H7 (cell line): ENCODE data around the gene WWOX. TPM values are rescaled to one million over a fixed set of nuclear protein-coding genes. Genes with fewer than 3 reads are reported as not detected.

Experiments
- DNase-seq: peaks from one replicate; pipeline ENCODE4 v3.0.0; 2012
- H3K27me3 ChIP-seq: 2 replicates; pipeline ENCODE4 v1.6.0; 2011; ENCODE audit warnings: mild to moderate bottlenecking, low read length; ENCODE audit not compliant: control insufficient read depth, insufficient read depth
- H3K36me3 ChIP-seq: replicated peaks from 2 replicates; pipeline ENCODE4 v1.5.1; 2011; ENCODE audit warnings: low read length; ENCODE audit not compliant: control insufficient read depth, insufficient read depth
- H3K4me3 ChIP-seq: 2 replicates; pipeline ENCODE4 v1.5.1; 2011; ENCODE audit warnings: low read depth, mild to moderate bottlenecking, control low read depth, low read length, moderate library complexity; ENCODE audit not compliant: insufficient read depth
- total RNA-seq: library from RNA; depleted of rRNA; stranded (reverse); fragments of >200 nt; shearing (Covaris generic); gene quantifications from 2 replicates; pipeline ENCODE4 v1.2.3, GENCODE V29; 2014

The WWOX gene
- total RNA-seq, 1 experiment from 2014 or later = 29.2 TPM

DNA sequence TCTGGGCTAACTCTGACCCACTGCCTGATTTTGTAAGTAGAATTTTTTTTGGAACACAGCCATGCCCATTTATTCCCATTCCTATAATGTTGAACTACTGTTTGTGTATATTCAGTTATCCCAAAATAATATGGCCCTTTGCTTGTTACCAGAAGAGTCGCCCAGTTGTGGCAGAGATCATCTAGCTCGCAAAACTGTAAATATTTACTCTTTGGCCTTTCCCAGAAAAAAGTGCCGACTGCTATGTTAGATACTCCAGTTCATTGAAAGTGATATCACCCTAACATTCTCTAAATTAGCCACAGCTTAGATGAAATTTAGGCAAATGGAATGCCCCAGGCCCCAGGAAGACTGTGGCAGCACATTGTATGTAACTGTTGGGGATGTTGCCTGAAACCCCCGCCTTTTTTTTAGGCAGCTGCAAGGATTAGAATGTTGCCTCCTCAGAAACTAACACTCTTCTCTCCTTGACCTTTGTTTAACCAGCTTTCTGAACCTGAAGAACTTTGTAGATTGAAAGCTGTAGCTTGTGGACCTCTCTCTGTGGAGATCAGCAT lies 19.1 kb downstream of the WWOX start:
- no peak for DNase-seq
- no peak overlapping the region for H3K4me3 ChIP-seq
- no peaks in the 10 kb centered on the region; the same call in none of the 2 replicates for H3K36me3 ChIP-seq
- H3K27me3 ChIP-seq = no peaks in the 10 kb centered on the region

DNA sequence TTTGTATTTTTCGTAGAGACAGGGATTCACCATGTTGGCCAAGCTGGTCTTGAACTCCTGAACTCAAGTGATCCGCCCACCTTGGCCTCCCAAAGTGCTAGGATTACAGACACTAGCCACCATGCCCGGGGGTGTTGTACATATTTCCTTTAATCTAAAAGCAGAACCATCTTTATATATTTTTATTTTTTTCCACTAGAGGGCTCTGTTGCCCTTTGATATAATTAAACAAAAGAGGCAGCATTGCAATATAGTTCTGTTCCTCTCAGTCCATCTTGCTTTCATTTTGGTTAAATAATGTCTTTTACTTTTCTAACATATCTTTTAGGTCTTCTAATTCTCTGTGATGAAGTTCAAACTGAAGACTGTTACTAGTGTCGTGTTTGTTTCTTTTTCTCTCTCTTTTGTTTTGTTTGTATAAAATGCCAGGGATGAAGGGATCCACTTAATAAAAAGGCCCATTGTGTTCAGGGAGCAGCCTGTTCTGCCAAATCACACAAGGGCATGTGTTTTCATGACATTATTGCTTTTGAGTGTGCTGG lies 23.4 kb downstream of the WWOX start:
- no peaks in the 10 kb centered on the region for H3K27me3 ChIP-seq
- H3K36me3 ChIP-seq = no peaks in the 10 kb centered on the region; the same call in 1 of the 2 replicates
- peak; percentile 48 for DNase-seq
- H3K4me3 ChIP-seq = no peak overlapping the region

DNA sequence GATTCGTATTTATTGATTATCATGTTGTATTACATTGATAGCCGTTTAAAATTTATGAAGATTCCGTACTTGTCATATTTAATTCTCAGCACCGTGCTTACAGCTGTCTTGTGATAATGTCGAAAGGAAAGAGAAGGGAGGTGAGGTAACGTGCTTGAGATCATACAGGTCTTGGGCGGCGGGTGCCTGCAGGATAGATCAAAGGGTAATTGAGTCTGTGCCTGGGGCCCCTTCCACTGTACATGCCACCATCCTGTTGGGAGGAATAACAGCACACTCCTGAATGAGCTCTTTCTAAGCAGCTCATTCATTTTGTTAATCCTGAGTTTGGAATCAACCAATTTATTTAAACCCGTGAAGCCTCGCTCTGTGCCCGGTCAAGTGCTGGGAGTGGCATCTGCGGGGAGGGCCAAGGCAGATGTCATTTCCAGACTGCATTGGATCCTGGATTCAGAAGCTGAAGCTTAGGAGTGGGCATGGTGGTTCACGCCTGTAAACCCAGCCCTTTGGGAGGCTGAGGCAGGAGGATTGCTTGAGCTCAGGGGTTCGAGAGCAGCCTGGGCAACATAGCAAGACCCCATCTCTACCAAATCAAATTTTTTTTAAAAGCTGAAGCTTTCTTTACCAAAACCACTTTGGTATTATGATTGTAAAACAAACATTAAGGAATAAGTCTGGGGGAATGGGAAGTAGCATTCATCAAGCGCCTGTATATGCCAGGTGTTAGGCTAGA lies 25.8 kb downstream of the WWOX start:
- no peak overlapping the region for H3K4me3 ChIP-seq
- DNase-seq = no peak
- H3K36me3 ChIP-seq = no peaks in the 10 kb centered on the region
- no peaks in the 10 kb centered on the region for H3K27me3 ChIP-seq

- H3K27me3 ChIP-seq = no peaks in the 10 kb centered on the region
These were observed 27.2 kb downstream of the WWOX start for GRCh38 chr16:78126662-78127061.

GRCh38 chr16:78127130-78127529 lies 27.7 kb downstream of the WWOX start:
- Histone ChIP-seq H3K36me3 (no peaks in the 10 kb centered on the region), H3K27me3 (no peaks in the 10 kb centered on the region), H3K4me3 (no peak overlapping the region)
- DNase-seq = no peak

More at GRCh38 chr16:78126662-78127061, 27.2 kb downstream of the WWOX start:
- DNase-seq = no peak
- Histone ChIP-seq H3K4me3 (no peak overlapping the region), H3K36me3 (no peaks in the 10 kb centered on the region)

GRCh38 chr16:78128913-78129312 lies 29.5 kb downstream of the WWOX start:
- Histone ChIP-seq H3K36me3 (no peaks in the 10 kb centered on the region), H3K27me3 (no peaks in the 10 kb centered on the region), H3K4me3 (no peak overlapping the region)
- no peak for DNase-seq

DNA sequence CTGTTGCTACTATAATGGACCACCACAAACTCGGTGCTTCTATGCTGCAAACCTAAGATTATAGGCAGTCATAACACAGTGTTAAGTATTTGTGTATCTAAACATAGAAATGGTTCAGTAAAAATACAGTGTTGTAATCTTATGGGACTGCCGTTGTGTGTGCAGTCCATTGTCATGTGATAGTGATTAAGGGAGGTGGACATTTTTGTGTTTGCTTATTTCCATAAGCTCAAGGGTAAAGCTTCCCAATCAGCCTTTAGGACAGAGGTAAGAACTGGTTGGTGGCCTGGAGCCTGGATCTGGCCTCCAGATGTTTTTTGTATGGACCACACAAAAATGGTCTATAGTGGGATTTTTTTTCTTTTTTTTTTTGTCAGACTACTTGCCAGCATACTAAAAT lies 29.9 kb downstream of the WWOX start:
- no peak for DNase-seq
- no peaks in the 10 kb centered on the region for H3K36me3 ChIP-seq

DNA sequence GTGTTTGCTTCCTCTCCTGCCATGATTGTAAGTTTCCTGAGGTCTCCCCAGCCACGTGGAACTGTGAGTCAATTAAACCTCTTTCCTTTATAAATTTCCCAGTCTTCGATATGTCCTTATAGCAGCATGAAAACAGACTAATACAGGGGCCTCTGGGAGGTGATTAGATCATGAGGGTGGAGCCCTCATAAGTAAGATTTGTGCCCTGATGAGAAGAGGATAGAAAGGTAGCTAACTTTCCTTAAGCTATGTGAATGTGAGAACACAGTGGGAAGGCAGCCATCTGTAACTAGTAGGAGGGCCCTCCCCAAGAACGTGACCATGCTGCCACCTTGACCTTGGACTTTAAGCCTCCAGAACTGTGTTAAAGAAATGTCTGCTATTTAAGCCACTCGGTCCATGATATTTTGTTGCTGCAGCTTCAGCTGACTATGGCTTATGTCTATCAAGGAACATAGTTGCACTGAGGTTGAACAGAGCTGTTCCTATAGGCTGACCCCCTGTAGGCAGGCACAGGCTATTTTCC lies 30.7 kb downstream of the WWOX start:
- H3K27me3 ChIP-seq = no peaks in the 10 kb centered on the region

More for the DNA sequence above, 29.9 kb downstream of the WWOX start:
- Histone ChIP-seq H3K27me3 (no peaks in the 10 kb centered on the region), H3K4me3 (no peak overlapping the region)

DNA sequence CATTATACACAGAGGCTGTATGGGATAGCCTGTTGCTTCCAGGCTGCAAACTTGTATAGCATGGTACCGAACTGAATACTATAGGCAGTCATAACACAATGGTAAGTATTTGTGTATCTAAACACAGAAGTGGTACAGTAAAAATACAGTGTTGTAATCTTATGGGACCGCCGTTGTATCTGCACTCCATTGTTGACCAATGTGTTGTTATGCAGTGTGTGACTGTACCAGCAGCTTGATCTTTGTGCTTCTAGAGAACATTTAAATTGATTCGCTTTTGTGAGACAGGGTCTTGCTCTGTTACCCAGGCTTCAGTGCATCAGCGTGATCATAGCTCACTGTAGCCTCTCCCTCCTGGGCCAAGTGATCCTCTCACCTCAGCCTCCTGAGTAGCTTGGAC lies 31.5 kb downstream of the WWOX start:
- Histone ChIP-seq H3K27me3 (no peaks in the 10 kb centered on the region), H3K36me3 (no peaks in the 10 kb centered on the region)
- no peak for DNase-seq

More for the DNA sequence above, 30.7 kb downstream of the WWOX start:
- DNase-seq = no peak
- no peak overlapping the region for H3K4me3 ChIP-seq
- H3K36me3 ChIP-seq = no peaks in the 10 kb centered on the region

DNA sequence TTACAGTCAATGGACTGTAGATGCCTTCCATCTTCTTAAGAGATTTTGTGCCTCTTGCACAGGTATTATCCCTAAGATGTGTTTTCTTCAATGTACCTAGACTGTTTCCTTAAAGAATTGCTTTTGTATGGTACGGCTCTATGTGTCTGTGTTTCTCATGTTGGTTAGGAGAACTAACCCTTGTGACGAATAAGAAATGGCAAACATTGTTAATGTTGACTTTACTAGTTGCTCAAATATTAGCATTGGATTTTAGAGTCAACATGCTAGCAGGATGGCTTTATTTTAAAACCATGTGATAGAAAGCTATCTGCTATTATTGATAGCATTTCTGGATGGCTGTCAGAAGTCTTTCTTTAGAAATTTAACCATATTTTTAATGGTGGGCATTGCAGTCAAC lies 34.5 kb downstream of the WWOX start:
- Histone ChIP-seq H3K36me3 (no peaks in the 10 kb centered on the region), H3K4me3 (no peak overlapping the region), H3K27me3 (no peaks in the 10 kb centered on the region)
- DNase-seq = no peak

More for the DNA sequence above, 31.5 kb downstream of the WWOX start:
- H3K4me3 ChIP-seq = no peak overlapping the region

- Histone ChIP-seq H3K4me3 (no peak overlapping the region), H3K27me3 (no peaks in the 10 kb centered on the region), H3K36me3 (no peaks in the 10 kb centered on the region)
- DNase-seq = no peak
These were observed 35.6 kb downstream of the WWOX start for GRCh38 chr16:78134944-78135619.

GRCh38 chr16:78137179-78137578 lies 37.7 kb downstream of the WWOX start:
- Histone ChIP-seq H3K27me3 (no peaks in the 10 kb centered on the region), H3K36me3 (no peaks in the 10 kb centered on the region), H3K4me3 (no peak overlapping the region)
- DNase-seq = no peak

GRCh38 chr16:78137782-78138616 lies 38.5 kb downstream of the WWOX start:
- H3K4me3 ChIP-seq = no peak overlapping the region
- DNase-seq = no peak
- no peaks in the 10 kb centered on the region for H3K36me3 ChIP-seq
- H3K27me3 ChIP-seq = no peaks in the 10 kb centered on the region
